Measurements from ENCODE around the gene COL4A3. TPM values are rescaled to one million over a fixed set of nuclear protein-coding genes. Genes with fewer than 3 reads are reported as not detected.

The COL4A3 gene
- total RNA-seq, 2 donors from 2014 or later, result 1.7 to 2.4 TPM

DNA sequence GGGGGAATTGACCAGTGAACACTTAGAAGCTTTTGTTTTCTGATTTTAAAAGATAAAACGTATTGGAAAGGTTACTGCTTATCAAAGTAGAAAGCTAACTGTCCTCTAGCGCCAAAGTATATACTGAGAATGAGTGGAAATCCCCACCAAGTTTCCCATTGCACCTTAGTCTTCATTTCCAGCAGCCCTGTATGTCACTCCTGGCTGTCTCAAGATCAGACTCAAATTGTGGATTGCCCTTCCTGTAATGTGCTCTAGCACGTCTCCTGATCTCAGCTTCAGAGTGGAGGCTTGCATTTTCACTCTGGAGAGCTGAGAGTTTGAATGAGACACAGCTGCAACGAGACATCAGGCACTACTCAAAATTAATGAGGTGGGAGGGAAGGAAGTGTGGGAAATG, 187.2 kb downstream of the COL4A3 start:
- Histone ChIP-seq H3K4me1 (ENCODE audit: control insufficient read depth, insufficient read depth, low read length) (no peaks in the 10 kb centered on the region), H3K4me3 (ENCODE audit: low read length) (no peak overlapping the region), H3K9ac (ENCODE audit: extremely low read depth, low read length, poor library complexity, severe bottlenecking) (no peak overlapping the region), H3K27ac (ENCODE audit: low read depth, low read length) (no peak overlapping the region), H3K27me3 (ENCODE audit: control insufficient read depth, insufficient read depth, low read length, poor library complexity, severe bottlenecking) (no peaks in the 10 kb centered on the region), H3K9me3 (ENCODE audit: control insufficient read depth, low read length) (no peaks in the 10 kb centered on the region), H3K36me3 (ENCODE audit: control insufficient read depth, insufficient read depth, low read length) (peaks cover 55% of the 10 kb centered on the region)
- WGBS, 2 experiments (ENCODE audit: insufficient coverage in 1 of 2, insufficient read length in 1 of 2), result 87 to 93% methylated on average over 4 of the region's 4 CpGs
- no peaks in the 10 kb centered on the region for H3K27me3 Mint-ChIP-seq (ENCODE audit: insufficient read depth)
- peaks cover 6% of the 10 kb centered on the region for H3K4me1 Mint-ChIP-seq
- DNase-seq, result no peak
- H3K4me3 Mint-ChIP-seq, result no peak overlapping the region
- peaks cover 40% of the 10 kb centered on the region for H3K36me3 Mint-ChIP-seq (ENCODE audit: low read depth)
- TF ChIP-seq, protein P1, sequence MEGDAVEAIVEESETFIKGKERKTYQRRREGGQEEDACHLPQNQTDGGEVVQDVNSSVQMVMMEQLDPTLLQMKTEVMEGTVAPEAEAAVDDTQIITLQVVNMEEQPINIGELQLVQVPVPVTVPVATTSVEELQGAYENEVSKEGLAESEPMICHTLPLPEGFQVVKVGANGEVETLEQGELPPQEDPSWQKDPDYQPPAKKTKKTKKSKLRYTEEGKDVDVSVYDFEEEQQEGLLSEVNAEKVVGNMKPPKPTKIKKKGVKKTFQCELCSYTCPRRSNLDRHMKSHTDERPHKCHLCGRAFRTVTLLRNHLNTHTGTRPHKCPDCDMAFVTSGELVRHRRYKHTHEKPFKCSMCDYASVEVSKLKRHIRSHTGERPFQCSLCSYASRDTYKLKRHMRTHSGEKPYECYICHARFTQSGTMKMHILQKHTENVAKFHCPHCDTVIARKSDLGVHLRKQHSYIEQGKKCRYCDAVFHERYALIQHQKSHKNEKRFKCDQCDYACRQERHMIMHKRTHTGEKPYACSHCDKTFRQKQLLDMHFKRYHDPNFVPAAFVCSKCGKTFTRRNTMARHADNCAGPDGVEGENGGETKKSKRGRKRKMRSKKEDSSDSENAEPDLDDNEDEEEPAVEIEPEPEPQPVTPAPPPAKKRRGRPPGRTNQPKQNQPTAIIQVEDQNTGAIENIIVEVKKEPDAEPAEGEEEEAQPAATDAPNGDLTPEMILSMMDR (conservative IDR thresholded peaks at IDR 0.05), result no peak
- no peaks in the 10 kb centered on the region for H3K9me3 Mint-ChIP-seq
- H3K27ac Mint-ChIP-seq, result peak overlapping the region; percentile 37

DNA sequence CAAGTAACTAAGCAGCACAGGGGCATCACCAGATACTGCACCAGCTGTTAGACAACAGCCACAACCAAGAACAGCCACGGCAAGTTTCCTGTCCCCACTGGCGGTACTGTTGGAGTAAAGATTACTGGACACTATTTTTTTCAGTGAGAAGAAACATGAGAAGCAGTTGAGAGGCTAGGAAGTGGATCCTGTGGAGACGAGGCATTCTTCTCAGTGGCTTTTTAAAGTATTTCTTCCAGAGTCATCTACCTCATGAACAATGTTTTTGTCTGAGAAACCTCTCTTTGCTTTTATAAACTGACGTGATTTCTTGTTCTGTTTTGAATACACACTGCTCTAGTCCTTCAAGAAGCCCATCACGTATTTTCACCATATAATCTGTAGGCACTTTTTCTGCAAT, 195.9 kb downstream of the COL4A3 start:
- Mint-ChIP-seq H3K27me3 (ENCODE audit: insufficient read depth) (no peaks in the 10 kb centered on the region), H3K36me3 (ENCODE audit: low read depth) (peaks cover 40% of the 10 kb centered on the region), H3K4me1 (no peaks in the 10 kb centered on the region), H3K27ac (no peak overlapping the region), H3K9me3 (no peaks in the 10 kb centered on the region), H3K4me3 (no peak overlapping the region)
- H3K27me3 ChIP-seq (ENCODE audit: control insufficient read depth, insufficient read depth, low read length, poor library complexity, severe bottlenecking), result no peaks in the 10 kb centered on the region
- no peaks in the 10 kb centered on the region for H3K9me3 ChIP-seq (ENCODE audit: control insufficient read depth, low read length)
- TF ChIP-seq, protein P1 (conservative IDR thresholded peaks at IDR 0.05), result no peak
- no peaks in the 10 kb centered on the region for H3K4me1 ChIP-seq (ENCODE audit: control insufficient read depth, insufficient read depth, low read length)
- no peak overlapping the region for H3K4me3 ChIP-seq (ENCODE audit: low read length)
- H3K36me3 ChIP-seq (ENCODE audit: control insufficient read depth, insufficient read depth, low read length), result peaks cover 44% of the 10 kb centered on the region
- no peak overlapping the region for H3K9ac ChIP-seq (ENCODE audit: extremely low read depth, low read length, poor library complexity, severe bottlenecking)
- 95 to 98% methylated on average over 5 of the region's 5 CpGs for WGBS, 2 experiments (ENCODE audit: insufficient coverage in 1 of 2, insufficient read length in 1 of 2)
- DNase-seq, result no peak
- H3K27ac ChIP-seq (ENCODE audit: low read depth, low read length), result no peak overlapping the region

DNA sequence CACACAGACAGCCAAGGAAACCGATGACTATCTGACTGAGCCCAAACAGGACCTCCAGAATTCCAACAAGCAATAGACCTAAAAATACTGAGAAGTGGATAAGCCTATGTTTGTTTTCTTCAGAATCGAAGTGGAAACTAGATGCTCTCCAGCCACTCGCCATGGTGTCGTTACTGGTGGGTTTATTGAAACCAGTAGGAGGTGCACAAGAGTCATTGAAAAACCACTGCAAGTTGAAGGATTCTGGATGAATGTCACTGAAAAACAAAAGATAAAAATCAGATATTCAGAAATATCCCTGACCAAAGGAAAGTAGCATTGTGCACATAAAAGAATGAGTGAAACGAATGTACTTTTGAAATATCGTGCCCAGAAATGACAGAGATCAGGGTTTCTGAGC, 199.3 kb downstream of the COL4A3 start:
- Histone ChIP-seq H3K27ac (ENCODE audit: low read depth, low read length) (no peak overlapping the region), H3K9ac (ENCODE audit: extremely low read depth, low read length, poor library complexity, severe bottlenecking) (no peak overlapping the region), H3K9me3 (ENCODE audit: control insufficient read depth, low read length) (no peaks in the 10 kb centered on the region), H3K4me3 (ENCODE audit: low read length) (no peak overlapping the region), H3K27me3 (ENCODE audit: control insufficient read depth, insufficient read depth, low read length, poor library complexity, severe bottlenecking) (no peaks in the 10 kb centered on the region), H3K36me3 (ENCODE audit: control insufficient read depth, insufficient read depth, low read length) (peaks cover 18% of the 10 kb centered on the region), H3K4me1 (ENCODE audit: control insufficient read depth, insufficient read depth, low read length) (no peaks in the 10 kb centered on the region)
- 94 to 96% methylated on average over 5 to 6 of the region's 6 CpGs for WGBS, 2 experiments (ENCODE audit: insufficient coverage in 1 of 2, insufficient read length in 1 of 2)
- H3K9me3 Mint-ChIP-seq, result no peaks in the 10 kb centered on the region
- TF ChIP-seq, protein P1 (conservative IDR thresholded peaks at IDR 0.05), result peak; percentile 72
- no peaks in the 10 kb centered on the region for H3K4me1 Mint-ChIP-seq
- no peaks in the 10 kb centered on the region for H3K27me3 Mint-ChIP-seq (ENCODE audit: insufficient read depth)
- peaks cover 17% of the 10 kb centered on the region for H3K36me3 Mint-ChIP-seq (ENCODE audit: low read depth)
- H3K4me3 Mint-ChIP-seq, result no peak overlapping the region
- H3K27ac Mint-ChIP-seq, result no peak overlapping the region
- peak; percentile 53 for DNase-seq

Other genes starting within 250 kb of the COL4A3 start
- gene COL4A4, start 419 bp upstream of the COL4A3 start, total RNA-seq, result 1 to 10 TPM; 2.2 to 2.9 TPM
- 10 to 100 TPM; 74.8 to 93.0 TPM for gene MFF, start 160.6 kb downstream of the COL4A3 start, total RNA-seq
- gene TM4SF20, start 214.7 kb downstream of the COL4A3 start, total RNA-seq, result not detected
- not detected for gene SCYGR1, start 223.3 kb downstream of the COL4A3 start, total RNA-seq